Islet of Langerhans (tissue), 1 donor: ENCODE measurements around the gene TUBGCP3.
"Not testable (repeated sequence)": the region's sequence is repeated elsewhere in the genome, so short reads cannot be mapped to it uniquely, and the experiment has no call there.

Experiments
- FAIRE-seq: peaks from one replicate; lab custom pipeline; 2011; peaks lifted over from hg19 to GRCh38; lab: Jason Lieb, UNC

TUBGCP3 gene

GRCh38 chr13:112587764-112588489 is at the start of gene TUBGCP3:
Gene TUBGCP3, minus strand, starts transcription at chr13:112588153. Its CDS starts 173 bp downstream, at chr13:112587980.
- FAIRE-seq = no peak

- FAIRE-seq = no peak
Observed at GRCh38 chr13:112637017-112637801, 49.3 kb upstream of the TUBGCP3 start.

GRCh38 chr13:112636401-112636975 is 48.5 kb upstream of the TUBGCP3 start:
- no peak for FAIRE-seq

- no peak for FAIRE-seq
Observed at GRCh38 chr13:112635323-112635722, 47.4 kb upstream of the TUBGCP3 start.

- no peak for FAIRE-seq
Observed at GRCh38 chr13:112634102-112634501, 46.1 kb upstream of the TUBGCP3 start.

- FAIRE-seq = not testable (repeated sequence)
Observed at GRCh38 chr13:112630226-112630625, 42.3 kb upstream of the TUBGCP3 start.

GRCh38 chr13:112629161-112629560 is 41.2 kb upstream of the TUBGCP3 start:
- FAIRE-seq = no peak

GRCh38 chr13:112627613-112628012 is 39.7 kb upstream of the TUBGCP3 start:
- not testable (repeated sequence) for FAIRE-seq

GRCh38 chr13:112627161-112627560 is 39.2 kb upstream of the TUBGCP3 start:
- FAIRE-seq = no peak

GRCh38 chr13:112626761-112627160 is 38.8 kb upstream of the TUBGCP3 start:
- FAIRE-seq = no peak

- FAIRE-seq = no peak
Observed at GRCh38 chr13:112626124-112626523, 38.2 kb upstream of the TUBGCP3 start.

- FAIRE-seq = no peak
Observed at GRCh38 chr13:112625698-112626097, 37.7 kb upstream of the TUBGCP3 start.

GRCh38 chr13:112624602-112625430 is 36.9 kb upstream of the TUBGCP3 start:
- FAIRE-seq = no peak

- no peak for FAIRE-seq
Observed at GRCh38 chr13:112624040-112624439, 36.1 kb upstream of the TUBGCP3 start.

GRCh38 chr13:112623051-112623711 is 35.2 kb upstream of the TUBGCP3 start:
- no peak for FAIRE-seq

GRCh38 chr13:112622375-112622774 is 34.4 kb upstream of the TUBGCP3 start:
- FAIRE-seq = no peak

GRCh38 chr13:112619730-112620631 is 32.0 kb upstream of the TUBGCP3 start:
- FAIRE-seq = no peak

GRCh38 chr13:112618501-112618900 is 30.5 kb upstream of the TUBGCP3 start:
- FAIRE-seq = no peak

GRCh38 chr13:112617754-112618375 is 29.9 kb upstream of the TUBGCP3 start:
- FAIRE-seq = no peak
